Peyer's patch (tissue), 4 donors: ENCODE results near the gene OR3A2.

ENCODE experiments used
- CTCF ChIP-seq, 6 experiments: fragments of 450-650 bp in 4 of 6; fragments of 200-600 bp in 2 of 6; sonication (generic) in 1 of 6; IDR thresholded peaks; one replicate each; pipeline ENCODE4 v1.5.1; 2017 to 2019; ENCODE audit warnings: antibody characterized with exemption in 6 of 6, mild to moderate bottlenecking in 3 of 6, moderate library complexity in 1 of 6
- POLR2A ChIP-seq, 2 donors: fragments of 450-650 bp; IDR thresholded peaks; one replicate each; pipeline ENCODE4 v1.5.1; 2017; ENCODE audit warnings: antibody characterized with exemption in 2 of 2, mild to moderate bottlenecking in 2 of 2, moderate library complexity in 2 of 2

GRCh38 chr17:3256575-3256974 is 129.5 kb downstream of the OR3A2 start:
- no peak for TF ChIP-seq CTCF (IDR thresholded peaks at IDR 0.05)
- no peak for TF ChIP-seq POLR2A (IDR thresholded peaks at IDR 0.05)
